Jurkat, Clone E6-1 (cell line): Measurements from ENCODE around the gene APAF1.

ENCODE experiments used
- DNase-seq: peaks from one replicate; pipeline ENCODE4 v3.0.0-alpha.2; 2011; ENCODE audit warnings: low read depth, low spot score
- H3K4me3 ChIP-seq: 2 replicates; pipeline ENCODE4 v1.5.1; 2011; ENCODE audit warnings: mild to moderate bottlenecking, low read length, control low read depth, moderate library complexity

The APAF1 gene

GRCh38 chr12:98714426-98714825, 69.3 kb downstream of the APAF1 start:
- H3K4me3 ChIP-seq = no peak overlapping the region
- no peak for DNase-seq

GRCh38 chr12:98719515-98720504, 74.7 kb downstream of the APAF1 start:
- no peak overlapping the region for H3K4me3 ChIP-seq
- no peak for DNase-seq

GRCh38 chr12:98721204-98721702, 76.2 kb downstream of the APAF1 start:
- DNase-seq = no peak
- H3K4me3 ChIP-seq = no peak overlapping the region

- DNase-seq = no peak
- H3K4me3 ChIP-seq = no peak overlapping the region
Measured at GRCh38 chr12:98724384-98725155, 79.5 kb downstream of the APAF1 start.

DNA sequence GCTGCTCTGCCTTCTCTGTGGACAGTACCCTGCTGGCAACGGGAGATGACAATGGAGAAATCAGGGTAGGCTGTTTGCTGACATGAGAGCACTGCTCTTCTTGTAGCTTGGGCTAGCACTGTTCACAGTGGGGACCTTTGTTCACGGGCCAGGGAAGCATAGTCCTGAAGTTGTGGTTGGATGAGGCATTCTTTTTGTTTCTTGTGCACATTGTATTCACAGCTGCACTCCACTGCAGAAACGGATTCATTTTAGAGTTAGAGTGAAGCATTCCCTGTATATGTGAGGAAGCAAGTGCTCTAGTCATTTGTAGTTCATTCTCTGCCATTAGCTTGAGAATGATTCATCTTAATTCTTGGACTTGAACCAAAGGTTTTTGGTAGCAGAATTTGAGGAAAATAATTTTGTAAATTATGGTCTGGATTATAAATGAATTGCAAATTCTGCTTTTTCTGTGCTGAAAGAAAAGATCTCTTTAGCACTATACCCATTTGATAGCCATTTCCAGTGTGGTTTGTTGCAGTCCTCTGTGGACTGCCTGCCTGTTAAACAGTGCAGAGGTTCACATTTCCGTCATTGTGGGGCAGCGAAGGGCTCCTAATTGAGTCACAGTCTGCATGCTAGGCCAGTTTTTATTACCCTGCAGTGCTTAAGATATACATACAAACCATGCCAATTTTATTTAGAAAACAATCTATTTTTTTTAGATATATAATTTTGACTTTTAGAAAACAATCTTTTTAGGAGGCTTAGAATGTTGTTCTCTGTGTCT, 80.6 kb downstream of the APAF1 start:
- peak; percentile 26 for DNase-seq
- no peak overlapping the region for H3K4me3 ChIP-seq

- H3K4me3 ChIP-seq = no peak overlapping the region
- DNase-seq = no peak
Measured at GRCh38 chr12:98727196-98727595, 82.1 kb downstream of the APAF1 start.

DNA sequence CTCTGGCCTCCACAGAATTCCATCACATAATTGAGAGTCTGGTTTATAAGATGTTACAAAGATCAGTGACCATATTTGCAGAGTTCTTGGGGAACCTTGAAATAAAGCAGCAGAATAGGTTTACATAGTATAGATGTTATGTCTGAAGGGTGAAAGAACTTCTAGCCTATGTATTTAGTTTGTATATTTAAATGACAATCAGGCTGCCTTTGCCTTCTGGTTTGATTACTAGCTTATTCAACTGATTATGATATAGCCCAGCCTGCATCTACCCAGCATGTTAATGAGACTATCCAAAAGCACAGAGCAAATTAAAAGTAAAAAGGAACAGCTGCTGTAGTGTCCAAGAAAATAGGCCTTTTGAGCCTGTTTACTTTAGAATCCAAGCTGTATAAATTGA, 85.3 kb downstream of the APAF1 start:
- DNase-seq = no peak
- H3K4me3 ChIP-seq = no peak overlapping the region

DNA sequence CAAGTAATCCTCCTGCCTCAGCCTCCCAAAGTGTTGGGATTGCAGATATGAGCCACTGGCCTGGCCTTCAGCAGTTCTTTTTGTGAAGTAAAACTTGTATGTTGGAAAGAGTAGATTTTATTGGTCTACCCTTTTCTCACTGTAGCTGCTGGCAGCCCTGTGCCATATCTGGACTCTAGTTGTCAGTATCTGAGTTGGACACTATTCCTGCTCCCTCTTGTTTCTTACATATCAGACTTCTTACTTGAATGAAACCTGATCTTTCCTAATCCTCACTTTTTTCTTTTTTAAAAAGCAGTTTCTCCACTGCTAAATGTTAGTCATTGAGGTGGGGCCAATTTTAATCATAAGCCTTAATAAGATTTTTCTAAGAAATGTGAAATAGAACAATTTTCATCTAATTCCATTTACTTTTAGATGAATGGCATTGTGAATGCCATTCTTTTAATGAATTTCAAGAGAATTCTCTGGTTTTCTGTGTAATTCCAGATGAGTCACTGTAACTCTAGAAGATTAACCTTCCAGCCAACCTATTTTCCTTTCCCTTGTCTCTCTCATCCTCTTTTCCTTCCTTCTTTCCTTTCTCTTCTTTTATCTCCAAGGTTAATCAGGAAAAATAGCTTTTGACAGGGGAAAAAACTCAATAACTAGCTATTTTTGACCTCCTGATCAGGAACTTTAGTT, 88.7 kb downstream of the APAF1 start:
- no peak overlapping the region for H3K4me3 ChIP-seq
- no peak for DNase-seq

DNA sequence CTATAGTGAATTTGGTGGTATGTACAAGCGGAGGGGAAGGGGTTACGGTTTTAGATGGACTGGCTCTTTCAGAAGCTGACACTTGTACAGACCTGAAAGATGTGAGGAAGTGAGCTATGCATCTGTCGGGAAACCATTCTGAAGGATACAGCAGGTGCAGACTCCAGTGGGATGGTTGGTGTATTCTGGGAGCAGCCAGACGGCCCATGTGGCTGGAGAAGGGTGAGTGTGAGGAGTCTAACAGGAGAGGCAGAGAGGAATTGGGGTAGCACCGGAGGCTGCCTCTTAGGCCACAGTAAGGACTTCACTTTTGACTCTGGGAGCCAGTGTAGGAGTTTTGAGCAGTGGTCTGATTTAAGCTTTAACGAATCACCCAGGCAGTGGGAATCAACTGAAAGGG, 90.7 kb downstream of the APAF1 start:
- H3K4me3 ChIP-seq = no peak overlapping the region
- no peak for DNase-seq

GRCh38 chr12:98736352-98737321, 91.5 kb downstream of the APAF1 start:
- H3K4me3 ChIP-seq = no peak overlapping the region
- DNase-seq = no peak

DNA sequence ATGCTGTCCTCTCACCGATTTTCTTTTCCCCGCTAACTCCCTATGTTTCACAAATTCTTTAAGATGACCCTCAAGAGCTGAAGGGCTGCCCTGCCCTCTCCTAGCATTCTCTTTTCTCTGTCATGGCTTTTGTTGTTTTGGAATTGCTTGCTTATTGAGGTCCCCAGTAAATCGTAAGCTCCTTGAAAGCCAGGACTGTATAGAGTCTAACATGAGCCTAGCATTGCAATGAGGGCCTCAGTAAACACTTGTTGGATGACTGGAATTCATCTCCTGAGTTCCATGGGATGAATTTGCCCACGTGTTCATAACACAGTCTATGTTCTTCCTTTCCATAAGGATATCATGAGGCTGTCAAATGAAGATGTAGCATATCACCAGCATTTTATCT, 92.2 kb downstream of the APAF1 start:
- no peak overlapping the region for H3K4me3 ChIP-seq
- DNase-seq = no peak

- no peak for DNase-seq
- no peak overlapping the region for H3K4me3 ChIP-seq
Measured at GRCh38 chr12:98738002-98738401, 92.9 kb downstream of the APAF1 start.

- H3K4me3 ChIP-seq = no peak overlapping the region
- no peak for DNase-seq
Measured at GRCh38 chr12:98738539-98738938, 93.4 kb downstream of the APAF1 start.

DNA sequence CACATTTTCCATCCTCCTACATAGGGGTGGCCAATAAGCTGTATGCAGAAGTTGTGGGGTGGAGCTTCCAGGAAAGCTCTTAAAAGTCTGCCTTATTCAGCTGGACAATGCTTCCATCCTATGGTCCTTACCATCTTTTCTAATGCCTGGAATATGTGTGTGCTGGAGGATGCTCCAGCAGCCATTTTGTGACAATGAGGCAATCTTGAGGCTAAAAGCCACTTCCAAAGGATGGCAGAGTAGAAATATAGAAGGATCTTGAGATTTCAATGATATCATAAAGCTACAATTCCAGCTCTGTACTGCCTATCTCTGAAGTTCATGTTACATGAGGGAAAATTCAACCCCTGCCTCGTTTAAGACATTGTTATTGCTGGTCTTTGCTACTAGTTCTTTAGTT, 95.7 kb downstream of the APAF1 start:
- DNase-seq = no peak
- no peak overlapping the region for H3K4me3 ChIP-seq

DNA sequence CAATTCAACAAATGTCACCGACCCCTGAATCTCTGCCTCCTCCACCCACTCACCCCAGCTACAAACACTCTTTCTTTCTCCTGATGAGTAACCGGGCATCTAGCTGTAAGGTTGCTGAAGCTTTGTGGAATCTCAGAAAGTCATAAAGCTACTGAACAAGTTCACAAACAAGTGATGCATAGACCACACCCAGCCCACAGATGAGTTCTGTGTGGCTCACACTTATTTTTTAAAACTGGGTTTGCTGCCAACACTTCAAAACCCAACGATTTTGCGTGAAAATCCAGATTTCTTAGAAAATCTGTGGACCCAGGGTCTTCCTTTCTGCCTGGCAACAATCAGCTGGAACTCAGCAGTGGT, 96.1 kb downstream of the APAF1 start:
- no peak overlapping the region for H3K4me3 ChIP-seq
- no peak for DNase-seq

DNA sequence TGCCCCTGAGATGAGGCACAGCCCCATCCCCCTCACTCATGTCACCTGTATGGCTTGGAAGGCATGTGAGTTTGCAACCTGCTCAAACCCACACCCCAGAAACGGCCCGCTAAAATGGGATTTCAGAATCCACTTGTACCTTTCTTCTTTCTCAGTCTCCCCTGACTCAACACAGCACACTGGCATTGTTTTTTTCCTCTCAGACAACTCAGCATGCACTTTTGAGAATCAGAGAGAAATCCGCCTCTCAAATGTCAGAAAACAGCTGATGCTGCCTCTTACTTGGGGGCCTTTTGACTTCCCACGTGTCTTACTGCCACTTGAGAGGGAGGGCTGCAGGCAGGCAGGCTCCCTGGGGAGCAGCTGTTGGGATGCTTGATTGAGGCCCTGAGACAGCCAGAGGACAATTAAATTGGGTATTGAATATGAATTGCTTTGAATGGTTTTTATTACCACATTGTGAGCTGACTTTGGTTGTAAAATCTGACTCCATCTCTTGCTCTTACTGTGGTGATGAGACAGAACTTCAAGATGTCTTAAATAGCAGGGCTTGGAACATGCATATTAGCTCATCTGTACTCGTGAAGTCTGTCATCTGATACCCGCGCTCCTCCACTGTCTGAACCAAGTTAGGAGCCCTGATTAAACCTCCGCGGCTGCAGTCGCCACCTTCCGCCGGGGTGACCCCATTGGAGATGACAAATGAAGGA, 96.6 kb downstream of the APAF1 start:
- H3K4me3 ChIP-seq = no peak overlapping the region
- DNase-seq = no peak

DNA sequence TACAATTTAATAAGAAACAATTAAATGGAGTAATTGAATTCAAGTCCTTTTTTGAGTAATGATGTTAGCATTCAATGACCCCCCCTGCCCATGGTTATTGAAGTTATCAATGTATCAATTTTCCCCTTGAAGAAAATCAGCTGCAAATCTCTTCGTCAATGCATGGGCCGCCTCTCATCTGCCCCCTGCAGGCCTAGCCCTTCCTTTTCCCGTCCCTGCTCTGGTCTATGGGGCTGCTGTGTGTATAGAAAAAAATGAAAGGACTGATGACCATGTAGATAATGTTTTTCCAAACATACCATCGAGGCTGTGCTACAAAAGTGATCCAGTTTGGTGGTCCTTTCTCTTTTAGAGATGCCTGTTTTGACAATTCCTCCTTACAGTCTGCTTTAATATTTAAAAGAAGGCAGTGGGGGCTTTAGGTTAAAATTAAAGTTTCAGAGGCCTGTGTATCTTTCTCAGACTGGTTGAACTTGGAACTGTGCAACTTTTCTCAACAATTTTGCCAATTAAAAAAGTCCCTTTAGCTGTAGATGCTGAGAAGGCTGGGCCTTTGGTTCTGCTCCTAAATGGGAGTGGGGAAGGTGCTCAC, 98.4 kb downstream of the APAF1 start:
- DNase-seq = no peak

More for the DNA sequence above, 98.4 kb downstream of the APAF1 start:
- H3K4me3 ChIP-seq = no peak overlapping the region
